GM18519 (cell line): ENCODE data around the gene B4GALT3.

Experiments used
- ATAC-seq: cut with Tn5 transposase; IDR thresholded peaks from one replicate; pipeline ENCODE4 v1.9.1; 2021; ENCODE audit warnings: mild to moderate bottlenecking, moderate library complexity; ENCODE audit not compliant: unreplicated experiment, low FRiP score

B4GALT3 gene

DNA sequence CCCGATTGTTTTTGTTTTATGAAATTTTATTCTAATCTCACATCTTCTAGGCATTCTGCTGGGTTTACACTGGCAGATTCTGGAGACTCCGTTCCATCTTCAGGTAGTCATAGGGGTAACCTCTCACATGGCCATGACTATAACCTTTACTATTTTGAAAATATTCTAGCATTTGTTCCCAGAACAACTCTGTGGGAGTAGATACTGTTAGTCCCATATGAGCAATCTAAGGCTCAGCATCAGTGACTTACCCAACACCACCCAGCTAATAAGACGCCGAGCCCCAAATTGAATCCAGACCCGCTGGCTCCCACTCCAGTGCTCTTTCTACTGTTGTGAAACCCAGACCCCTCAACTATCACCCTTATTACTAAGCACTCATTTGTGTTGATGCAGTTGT, 11.7 kb upstream of the B4GALT3 start:
- ATAC-seq, result no peak

DNA sequence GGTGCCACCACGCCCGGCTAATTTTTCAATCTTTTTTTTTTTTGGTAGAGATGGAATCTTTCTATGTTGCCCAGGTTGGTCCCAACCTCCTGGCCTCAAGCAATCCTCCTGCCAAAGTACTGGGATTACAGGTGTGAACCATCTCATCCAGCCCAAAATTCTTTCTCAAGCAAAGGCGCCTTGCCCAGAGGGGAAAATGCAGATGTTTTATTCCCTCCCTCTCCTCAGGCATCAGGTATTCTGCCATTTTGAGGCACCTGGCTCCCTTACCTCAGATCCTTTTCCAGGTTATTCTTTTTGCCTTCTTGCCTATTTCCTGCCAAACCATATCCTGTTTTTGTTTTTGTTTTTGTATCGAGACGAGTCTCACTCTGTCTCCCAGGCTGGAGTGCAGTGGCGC, 11.1 kb upstream of the B4GALT3 start:
- ATAC-seq, result no peak

DNA sequence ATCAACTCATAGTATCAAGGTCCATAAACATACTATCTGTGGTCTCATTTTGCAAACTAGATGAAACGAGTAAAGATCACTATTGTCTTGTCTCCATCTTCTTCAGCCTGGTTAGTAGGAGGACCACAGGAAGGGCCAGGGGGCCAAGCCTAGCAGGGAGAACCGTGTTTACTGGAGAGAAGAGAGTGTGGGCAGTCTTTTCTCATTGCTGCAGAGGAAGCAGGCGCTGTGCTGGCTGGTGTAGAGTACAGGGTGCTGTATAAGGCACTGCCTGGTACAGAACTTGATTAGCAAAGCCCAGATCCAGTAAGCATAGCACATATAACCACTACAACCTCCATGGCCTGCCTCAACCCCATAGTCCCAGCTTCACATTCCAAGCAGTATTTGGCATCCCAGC, 10.0 kb upstream of the B4GALT3 start:
- ATAC-seq, result no peak

DNA sequence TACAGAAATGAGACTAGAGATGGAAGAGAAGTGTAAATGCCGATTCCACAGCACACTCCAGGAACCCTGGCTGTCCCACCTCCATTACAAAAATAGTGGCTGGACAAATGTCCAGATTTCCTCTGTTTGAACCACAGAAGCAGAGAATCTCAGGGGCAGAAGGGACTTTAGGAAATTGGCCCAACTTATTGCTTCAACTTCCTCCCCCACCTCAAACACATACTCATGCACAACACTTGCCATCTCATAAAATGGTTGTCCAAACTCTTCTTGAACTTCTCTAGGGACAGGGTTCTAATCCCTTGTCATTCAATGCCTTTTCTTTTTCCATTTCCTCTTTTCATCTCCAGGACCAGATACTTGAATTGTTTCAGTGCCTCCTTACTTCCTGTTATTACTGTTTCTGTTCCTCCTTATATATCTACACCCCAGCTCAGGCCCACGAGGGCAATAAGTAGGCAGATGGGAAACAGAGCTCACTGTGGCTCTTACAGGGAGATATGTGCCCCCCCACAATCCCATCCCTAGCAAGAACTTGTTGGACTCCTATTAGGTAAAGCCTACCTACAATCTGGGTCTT, 8.5 kb upstream of the B4GALT3 start:
- ATAC-seq, result peak; percentile 16

DNA sequence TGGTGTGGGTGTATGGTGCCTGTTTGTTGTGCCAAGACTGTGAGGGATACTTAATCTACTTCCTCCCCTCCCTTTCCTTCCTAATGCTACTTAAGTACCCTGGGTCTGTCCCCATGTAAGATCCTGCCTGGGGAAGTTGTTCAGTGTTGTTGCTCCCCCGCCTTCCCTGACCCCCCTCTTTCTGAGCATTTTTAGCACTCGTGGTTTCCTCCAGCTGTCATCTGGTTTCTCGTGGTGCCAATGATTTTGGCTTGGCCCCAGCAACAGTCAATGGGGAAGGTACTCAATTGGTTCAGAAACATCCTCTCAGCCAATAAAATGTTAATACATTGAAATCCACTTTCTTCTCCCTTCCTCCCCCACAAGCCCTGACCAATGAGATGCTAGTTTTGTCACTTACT, 8.0 kb upstream of the B4GALT3 start:
- peak; percentile 49 for ATAC-seq

DNA sequence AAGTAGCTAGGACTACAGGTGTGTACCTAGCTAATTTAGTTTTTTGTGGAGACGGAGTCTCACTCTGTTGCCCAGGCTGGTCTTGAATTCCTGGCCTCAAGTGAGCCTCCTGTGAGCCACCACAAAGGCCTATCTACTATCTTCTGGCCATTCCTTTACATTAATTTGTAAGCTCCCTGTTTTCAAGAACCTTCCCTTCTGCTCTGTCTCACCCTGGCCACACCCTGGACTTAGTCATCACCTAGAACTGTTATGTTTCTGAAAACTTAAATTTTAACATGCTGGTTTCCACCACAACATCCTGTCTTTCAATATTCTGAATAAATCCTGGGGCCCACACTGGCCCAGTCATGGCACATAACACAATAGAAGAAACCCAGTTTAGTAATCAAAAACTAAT, 4.9 kb upstream of the B4GALT3 start:
- peak; percentile 32 for ATAC-seq

DNA sequence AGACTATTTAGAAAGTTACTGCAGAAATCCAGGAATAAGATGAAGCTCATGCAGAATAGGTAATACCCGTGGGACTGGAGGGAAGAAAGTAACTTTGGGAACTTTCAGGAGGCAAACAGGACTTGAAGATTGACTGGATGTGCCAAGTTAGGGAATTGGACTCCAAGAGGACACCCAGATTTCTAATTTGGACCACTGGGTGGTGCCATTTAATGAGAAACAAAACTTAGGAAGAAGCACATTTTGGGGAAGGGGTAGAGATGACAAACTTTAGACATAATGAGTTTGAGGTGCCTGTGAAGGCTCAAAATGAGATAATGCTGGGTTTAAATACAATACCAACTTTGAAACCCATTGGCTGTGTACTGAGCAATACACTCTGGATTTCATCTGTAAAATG, 3.3 kb upstream of the B4GALT3 start:
- ATAC-seq, result no peak

DNA sequence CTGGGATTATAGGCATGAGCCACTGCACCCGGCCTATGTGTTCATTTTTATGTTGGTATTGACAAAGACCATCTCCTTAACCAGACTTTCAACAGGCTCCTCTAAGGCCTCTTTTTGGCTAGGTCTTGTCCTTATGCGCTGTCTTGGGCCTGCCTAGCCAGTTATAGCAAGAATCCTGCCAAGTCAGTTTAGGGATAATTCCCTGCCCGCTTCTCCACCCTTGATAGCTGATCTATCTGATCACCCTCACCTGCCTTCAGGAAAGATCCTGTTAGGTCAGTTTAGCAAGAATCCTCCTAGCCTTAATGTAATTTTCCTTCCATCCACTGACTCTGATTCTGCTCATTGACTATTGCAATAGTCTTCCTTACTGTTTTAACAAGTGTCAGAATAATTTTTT, 2.4 kb upstream of the B4GALT3 start:
- no peak for ATAC-seq

DNA sequence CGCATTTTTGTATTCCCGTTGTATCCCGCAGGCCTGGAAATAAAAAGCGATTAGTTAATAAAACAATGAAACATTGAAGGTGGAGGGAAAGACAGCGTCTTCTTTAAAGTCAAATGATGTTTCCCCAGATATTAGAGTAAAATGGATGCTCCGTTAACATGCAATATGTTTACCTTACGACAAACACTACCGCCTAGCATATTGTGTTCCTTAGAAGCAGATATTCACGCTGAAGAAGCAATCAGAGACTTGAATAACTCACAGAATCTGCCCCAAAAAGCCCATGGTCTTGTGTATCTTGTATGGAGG, 583 bp upstream of the B4GALT3 start:
- ATAC-seq, result no peak

DNA sequence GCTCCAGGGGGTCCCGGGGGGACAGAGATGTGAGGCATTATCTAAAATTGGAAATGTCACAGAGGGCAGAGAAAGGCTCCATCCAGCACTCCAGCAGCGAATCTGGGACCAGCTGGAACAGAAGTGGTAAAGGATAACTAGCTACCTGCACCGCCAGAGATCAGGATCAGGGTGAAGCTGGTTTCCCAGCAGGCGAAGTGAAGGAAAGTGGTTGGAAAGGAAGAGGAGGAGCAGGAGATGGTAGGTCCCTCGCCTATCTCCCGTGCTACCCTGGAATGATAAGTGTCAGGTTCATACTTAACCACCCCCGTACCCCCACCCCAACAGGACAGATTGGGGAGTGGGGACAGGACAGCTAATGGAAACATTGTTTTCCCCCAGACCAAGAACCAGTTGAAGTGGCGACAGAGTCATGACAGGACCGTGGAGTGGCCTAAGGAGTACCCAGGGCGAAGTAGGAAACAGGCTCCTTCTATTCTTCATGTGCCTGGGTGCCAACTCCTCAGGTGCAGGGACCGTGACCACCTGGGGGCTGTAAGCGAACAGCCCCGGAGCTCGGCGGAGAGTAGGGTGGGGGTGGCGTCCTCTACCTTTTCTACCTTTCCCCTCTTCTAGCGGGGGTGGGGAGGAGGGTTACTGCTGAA, 717 bp downstream of the B4GALT3 start:
- ATAC-seq, result no peak

DNA sequence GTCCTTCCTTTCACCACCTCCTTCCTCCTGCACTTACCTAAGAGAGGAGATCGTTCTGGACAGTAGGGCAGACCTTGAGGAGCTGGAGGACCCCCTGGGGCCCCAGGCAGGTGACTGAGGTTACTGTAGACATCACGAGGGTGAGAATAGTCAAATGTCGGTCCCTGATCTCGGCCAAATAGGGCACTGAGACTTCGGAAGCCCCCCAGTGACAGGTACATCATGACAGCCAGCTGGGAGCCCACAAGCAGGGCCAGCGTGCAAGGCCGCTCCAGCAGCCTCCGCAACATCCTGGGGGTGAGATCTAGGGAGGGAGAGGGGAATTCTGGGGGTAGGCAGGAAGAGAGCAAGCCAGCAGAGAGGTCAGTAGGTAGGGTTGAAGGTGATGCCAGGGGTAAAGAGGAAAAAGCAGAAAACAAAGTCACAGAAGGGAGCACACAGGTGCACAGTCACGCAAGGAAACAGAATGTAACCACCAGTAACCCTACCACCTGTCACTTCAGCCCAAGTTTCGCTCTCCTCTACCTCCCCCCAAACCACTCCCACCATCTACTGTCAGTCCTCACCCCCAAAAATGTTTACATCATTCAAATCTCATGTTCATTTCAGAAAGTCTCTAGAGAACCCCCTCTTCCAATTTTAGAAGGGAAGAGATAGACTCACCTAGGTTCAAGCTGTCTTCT, 1.4 kb downstream of the B4GALT3 start:
- ATAC-seq, result no peak

DNA sequence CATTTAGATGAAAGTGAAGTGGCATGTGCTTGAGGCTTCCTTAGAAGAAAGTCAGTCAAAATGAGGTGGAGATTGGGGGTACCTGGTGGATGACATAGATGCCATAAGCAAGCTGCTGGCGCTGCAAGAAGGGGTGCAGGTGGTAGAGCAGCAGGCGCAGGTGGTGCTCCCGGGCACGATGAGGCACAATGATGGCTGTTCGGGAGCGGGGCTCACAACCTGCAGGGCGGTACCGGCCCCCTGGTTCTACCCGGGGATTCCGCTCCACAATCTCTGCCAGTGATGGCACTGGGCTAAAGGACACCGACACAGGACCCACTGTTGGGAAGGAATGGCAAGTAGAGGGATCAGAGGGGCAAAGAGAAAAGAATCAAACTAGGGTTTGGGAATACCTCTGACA, 2.4 kb downstream of the B4GALT3 start:
- ATAC-seq, result no peak

DNA sequence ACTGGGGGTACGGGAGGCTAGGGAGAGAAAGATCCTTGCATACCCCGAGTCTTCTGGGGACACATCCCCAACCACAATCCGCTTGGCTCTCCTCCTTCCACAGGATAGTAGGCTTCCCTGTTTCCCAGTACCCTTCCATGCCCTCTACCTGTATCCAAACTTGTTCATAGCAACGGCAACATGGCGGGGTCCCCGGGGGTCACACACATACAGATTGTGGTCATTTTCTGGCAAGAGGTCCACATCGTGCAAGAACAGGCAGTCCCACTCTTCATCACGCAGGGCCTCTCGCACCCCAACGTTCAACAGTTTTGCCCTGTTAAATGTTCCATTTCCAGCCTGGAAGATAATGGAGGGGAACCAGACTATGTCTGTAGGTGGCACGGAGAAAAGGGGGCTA, 3.6 kb downstream of the B4GALT3 start:
- no peak for ATAC-seq

DNA sequence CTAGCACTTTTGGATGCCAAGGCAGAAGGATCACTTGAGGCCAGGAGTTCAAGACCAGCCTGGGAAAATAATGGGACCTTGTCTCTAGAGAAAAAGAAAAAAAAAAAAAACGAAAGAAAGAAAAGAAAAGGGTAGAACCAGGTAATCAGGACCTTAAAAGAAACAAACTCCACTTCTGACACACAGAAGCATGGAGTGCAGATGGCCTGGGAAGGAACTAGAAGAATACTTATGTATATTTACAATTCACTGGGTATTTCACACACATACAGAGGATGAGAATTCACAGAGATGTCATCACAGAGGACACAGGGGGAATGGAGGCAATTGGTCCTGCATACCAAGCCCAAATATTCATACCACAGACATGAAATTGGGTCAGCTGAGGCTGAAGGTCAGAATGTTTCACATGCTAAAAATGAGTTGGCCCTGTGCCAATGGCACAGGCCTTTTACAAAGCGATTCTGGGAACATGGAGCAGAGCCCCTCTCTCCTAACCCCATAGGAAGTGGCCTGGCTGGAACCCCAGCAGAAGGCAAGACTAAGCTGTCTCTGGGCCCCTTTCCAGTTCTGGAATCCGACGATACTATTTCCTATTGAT, 4.4 kb downstream of the B4GALT3 start:
- ATAC-seq, result no peak

DNA sequence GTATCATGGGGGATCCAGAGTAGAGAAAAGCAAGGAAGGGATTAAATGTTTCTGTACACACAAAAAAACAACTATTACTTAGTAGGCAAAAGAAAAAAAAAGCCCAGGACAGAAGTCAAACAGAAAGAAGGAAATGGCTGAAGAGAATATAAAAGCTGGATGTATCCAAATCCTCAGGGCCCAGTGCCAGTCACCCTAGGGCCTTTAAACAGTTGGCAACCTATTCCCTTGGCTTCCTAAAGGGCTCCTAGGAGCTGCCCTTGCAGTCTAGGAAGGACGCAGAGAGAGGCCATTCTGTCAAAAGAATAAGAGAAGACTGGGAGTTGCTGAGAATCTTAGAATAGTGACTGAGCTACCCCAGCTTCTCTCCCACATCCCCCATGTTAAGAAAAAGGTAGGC, 5.0 kb downstream of the B4GALT3 start:
- ATAC-seq, result no peak

DNA sequence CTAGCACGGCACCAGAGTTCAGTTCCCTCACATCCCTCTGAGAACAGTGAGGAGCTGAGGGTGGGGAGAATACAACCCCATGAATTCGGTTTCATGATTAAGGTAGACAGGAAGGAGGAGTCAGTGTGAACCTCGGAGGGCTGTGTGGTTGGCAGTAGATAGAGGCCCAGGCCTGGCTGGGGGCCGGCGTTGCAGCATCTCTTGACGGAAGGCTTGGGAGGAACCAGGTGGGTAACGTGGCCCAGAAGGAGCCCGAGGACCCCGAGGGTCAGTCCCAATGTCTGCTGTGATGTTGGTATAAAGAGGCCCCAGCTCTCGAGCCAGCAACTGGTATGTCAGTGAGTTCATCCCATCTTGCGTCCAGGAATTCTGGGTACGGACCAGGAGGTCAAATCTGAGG, 5.6 kb downstream of the B4GALT3 start:
- no peak for ATAC-seq

DNA sequence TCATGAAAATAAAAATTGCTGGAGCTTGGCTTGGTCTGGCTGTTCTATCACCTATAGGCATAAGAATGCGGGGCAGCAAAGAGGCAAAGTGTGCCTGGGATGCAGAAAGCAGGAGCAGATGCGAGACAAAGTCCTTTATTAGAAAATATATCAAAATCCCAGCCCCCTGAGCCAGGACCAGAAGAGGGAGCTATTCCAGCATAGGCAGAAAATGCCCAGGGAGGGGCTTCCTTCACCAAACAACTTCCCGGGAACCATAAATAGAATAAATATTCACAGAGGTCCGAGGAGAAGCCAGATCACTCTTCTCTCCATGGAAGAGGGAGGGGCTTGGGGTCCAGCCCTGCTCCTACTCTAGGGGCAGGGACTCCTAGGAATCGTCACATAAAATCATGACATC, 6.1 kb downstream of the B4GALT3 start:
- no peak for ATAC-seq

DNA sequence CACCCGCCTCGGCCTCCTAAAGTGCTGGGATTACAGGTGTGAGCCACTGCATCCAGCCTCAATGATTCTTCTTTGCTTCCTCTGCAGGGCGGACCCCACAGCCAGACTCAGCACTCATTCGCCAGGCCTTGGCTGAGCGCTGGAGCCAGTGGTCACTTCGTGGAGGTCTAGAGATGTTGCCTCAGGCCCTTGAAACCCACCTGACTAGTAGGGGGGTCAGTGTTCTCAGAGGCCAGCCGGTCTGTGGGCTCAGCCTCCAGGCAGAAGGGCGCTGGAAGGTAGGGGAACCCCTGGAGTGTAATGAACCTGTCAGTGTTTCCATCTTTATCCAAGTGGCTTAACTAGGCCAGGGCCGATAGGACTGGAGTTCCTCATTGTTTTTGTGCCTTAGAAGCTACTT, 8.4 kb downstream of the B4GALT3 start:
- ATAC-seq, result no peak

DNA sequence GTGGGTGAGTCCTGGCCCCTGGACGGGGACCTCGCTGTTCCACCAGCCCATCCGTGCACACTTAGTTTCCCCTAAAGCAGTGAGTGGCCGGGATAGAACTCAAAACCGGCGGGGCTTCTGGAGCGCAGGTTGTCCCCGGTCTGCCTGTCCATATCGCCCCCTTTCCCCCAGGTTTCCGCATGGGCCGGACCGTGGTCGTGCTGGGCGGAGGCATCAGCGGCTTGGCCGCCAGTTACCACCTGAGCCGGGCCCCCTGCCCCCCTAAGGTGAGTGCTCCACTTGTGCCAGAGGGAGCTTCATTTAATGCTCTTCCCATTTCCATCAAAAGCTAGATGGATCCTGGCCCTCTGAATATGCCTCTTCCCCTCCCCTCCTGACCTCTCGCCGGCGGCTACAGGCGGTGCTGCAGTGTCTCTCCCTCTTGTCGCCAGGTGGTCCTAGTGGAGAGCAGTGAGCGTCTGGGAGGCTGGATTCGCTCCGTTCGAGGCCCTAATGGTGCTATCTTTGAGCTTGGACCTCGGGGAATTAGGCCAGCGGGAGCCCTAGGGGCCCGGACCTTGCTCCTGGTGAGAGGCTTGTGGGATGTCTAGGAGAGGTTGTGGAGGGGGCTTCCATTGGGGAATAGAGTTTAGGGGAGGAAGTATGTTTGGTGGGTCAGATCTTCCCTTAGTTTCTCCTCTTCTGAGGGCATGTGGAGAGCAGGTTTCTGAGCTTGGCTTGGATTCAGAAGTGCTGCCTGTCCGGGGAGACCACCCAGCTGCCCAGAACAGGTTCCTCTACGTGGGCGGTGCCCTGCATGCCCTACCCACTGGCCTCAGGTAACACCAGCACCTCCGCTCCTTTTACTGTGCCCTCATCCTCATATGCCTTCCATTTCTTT, 10.4 kb downstream of the B4GALT3 start:
- no peak for ATAC-seq

DNA sequence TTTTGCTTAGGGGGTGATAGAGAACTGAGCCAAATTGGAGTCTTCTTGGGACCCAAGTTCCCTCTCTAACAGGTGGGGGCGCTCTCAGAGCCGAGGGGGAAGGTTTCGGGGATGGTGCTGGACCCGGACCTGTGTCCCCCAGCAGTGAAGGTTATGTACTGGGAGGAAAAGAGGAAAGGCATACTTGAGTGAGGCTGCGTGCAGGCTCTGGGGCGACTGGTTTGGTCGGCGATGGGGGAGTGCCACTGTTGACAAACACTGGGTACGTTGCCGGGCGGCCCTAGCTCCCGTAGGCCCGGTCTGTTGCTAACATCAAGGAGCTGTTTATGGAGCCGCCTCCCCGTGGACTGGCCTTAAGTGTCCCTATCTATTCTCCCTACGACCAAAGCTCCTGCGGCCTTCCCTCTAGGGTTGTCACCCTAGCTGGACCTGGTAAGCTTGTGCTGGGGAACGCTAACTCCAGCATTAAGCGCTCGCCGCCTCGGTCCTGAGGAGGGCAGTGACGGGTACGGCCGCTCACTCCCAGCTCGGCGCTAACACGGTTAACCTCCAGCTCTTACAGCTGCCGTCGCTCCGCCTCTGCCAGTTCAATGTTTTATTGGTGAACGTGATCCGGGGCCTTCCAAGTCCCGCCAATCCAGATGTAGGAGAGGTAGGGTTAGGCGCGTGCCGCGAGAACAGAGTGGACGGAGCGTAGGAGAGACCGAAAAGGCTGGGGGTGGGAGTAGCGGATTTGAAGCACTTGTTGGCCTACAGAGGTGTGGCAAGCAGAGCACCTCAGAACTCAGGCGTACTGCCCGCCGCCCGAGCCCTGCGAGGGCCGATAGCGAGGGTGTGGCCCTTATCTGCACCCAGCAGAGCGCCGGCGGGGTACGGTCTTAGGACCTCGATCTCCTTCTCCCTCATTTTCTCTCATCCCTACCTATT, 11.3 kb downstream of the B4GALT3 start, which contains the start of gene PPOX:
Gene PPOX, plus strand, starts transcription at position 685 of the 927 bp plus-strand sequence. CDS start 422 bp downstream, outside the sequence.
- peak; percentile 84 for ATAC-seq
